ENCODE measurements around the gene IP6K3. TPM values are rescaled to one million over a fixed set of nuclear protein-coding genes. Genes with fewer than 3 reads are reported as not detected.

The IP6K3 gene
- total RNA-seq, 2 donors from 2014 or later = 17.3 to 29.9 TPM

- no peak overlapping the region for H3K4me3 ChIP-seq
- no peak overlapping the region for H3K27ac ChIP-seq
- DNase-seq (ENCODE audit: low spot score) = no peak
- no peaks in the 10 kb centered on the region for H3K9me3 ChIP-seq
- TF ChIP-seq, protein P1, sequence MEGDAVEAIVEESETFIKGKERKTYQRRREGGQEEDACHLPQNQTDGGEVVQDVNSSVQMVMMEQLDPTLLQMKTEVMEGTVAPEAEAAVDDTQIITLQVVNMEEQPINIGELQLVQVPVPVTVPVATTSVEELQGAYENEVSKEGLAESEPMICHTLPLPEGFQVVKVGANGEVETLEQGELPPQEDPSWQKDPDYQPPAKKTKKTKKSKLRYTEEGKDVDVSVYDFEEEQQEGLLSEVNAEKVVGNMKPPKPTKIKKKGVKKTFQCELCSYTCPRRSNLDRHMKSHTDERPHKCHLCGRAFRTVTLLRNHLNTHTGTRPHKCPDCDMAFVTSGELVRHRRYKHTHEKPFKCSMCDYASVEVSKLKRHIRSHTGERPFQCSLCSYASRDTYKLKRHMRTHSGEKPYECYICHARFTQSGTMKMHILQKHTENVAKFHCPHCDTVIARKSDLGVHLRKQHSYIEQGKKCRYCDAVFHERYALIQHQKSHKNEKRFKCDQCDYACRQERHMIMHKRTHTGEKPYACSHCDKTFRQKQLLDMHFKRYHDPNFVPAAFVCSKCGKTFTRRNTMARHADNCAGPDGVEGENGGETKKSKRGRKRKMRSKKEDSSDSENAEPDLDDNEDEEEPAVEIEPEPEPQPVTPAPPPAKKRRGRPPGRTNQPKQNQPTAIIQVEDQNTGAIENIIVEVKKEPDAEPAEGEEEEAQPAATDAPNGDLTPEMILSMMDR (IDR thresholded peaks at IDR 0.05) = no peak
- no peaks in the 10 kb centered on the region for H3K27me3 ChIP-seq
- peaks cover 42% of the 10 kb centered on the region for H3K36me3 ChIP-seq
- no peaks in the 10 kb centered on the region for H3K4me1 ChIP-seq
Observed at GRCh38 chr6:33678932-33679490, 67.7 kb downstream of the IP6K3 start.

DNA sequence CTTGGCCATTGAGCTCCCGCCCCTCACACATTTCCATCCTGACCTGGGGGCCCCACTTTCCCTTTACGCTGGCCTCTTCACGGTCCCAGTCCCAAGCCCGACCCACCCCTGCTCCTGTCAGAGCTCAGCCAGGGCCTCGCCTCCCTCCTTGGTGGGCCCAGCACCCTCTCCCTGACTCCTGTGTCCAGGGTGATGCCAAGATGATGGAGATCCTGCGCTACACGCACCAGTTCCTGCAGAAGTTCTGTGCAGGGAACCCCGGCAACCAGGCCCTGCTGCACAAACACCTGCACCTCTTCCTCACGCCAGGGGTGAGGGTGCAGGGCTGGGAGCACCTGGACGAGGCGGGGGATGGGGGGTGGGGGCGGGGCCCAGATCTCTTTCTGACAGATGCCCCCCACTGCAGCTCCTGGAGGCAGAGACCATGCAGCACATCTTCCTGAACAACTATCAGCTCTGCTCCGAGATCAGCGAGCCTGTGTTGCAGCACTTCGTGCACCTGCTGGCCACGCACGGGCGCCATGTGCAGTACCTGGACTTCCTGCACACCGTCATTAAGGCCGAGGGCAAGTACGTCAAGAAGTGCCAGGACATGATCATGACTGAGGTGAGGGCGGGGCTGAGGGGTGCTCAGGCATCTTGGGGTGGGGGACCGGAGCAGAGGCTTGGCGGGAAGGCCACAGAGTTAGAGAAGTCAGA, 68.3 kb downstream of the IP6K3 start:
- Histone ChIP-seq H3K27me3 (no peaks in the 10 kb centered on the region), H3K4me1 (no peaks in the 10 kb centered on the region), H3K27ac (no peak overlapping the region), H3K36me3 (peaks cover 46% of the 10 kb centered on the region), H3K4me3 (no peak overlapping the region), H3K9me3 (no peaks in the 10 kb centered on the region)
- DNase-seq (ENCODE audit: low spot score) = no peak
- TF ChIP-seq, protein P1 (IDR thresholded peaks at IDR 0.05) = no peak

DNA sequence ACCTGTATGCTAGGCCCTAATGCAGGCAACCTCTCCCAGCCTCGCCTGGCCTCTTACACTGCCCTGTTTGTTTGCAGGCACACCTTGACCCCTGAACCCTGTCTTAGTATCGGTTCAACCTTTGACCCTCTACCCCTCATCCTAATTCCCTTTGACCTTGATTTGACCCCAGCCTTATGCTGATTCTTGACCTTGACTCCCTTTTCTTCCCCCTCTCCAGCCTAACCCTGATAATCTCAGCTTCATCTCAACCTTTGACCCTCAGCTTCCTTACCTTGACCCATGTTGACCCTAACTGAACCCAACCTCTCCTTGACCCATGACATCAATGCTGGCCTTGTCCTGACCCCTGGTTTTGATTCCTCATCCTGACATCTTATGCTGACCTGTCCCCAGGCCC, 69.0 kb downstream of the IP6K3 start:
- no peaks in the 10 kb centered on the region for H3K27me3 ChIP-seq
- no peak overlapping the region for H3K27ac ChIP-seq
- H3K4me3 ChIP-seq = no peak overlapping the region
- DNase-seq (ENCODE audit: low spot score) = no peak
- no peaks in the 10 kb centered on the region for H3K9me3 ChIP-seq
- peaks cover 39% of the 10 kb centered on the region for H3K36me3 ChIP-seq
- TF ChIP-seq, protein P1 (IDR thresholded peaks at IDR 0.05) = no peak
- H3K4me1 ChIP-seq = no peaks in the 10 kb centered on the region

- peaks cover 35% of the 10 kb centered on the region for H3K36me3 ChIP-seq
Observed at GRCh38 chr6:33677143-33677660, 69.5 kb downstream of the IP6K3 start.

DNA sequence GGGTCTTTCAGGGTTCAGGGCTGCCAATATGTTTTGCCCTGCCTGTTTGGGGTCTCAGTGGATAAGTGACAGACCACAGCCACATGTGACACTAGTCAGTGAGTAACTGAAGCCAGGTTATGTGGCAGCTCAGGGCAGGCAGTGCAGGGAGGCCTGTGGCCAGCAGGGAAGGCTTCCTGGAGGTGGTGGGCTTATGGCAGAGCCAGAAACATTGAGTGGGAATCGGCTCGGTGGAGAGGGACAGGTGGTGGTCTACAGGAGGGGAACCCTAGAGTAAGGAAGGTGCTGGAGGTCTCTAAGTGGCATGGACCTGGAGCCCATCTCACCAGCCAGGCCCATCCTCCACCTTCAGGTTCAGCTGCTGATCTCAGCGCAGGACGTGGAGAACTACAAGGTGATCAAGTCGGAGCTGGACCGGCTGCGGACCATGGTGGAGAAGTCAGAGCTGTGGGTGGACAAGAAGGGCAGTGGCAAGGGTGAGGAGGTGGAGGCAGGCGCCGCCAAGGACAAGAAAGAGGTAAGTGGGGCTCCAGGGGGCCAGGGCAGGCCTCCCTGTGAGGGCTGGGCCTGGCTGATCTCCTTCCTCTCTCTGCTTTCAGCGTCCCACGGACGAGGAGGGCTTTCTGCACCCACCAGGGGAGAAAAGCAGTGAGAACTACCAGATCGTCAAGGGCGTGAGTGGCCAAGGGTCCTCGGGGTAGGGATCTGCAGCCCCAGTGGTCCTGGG, 70.1 kb downstream of the IP6K3 start:
- no peak overlapping the region for H3K27ac ChIP-seq
- no peak for DNase-seq (ENCODE audit: low spot score)
- no peaks in the 10 kb centered on the region for H3K27me3 ChIP-seq
- TF ChIP-seq, protein P1 (IDR thresholded peaks at IDR 0.05) = no peak
- H3K4me1 ChIP-seq = no peaks in the 10 kb centered on the region
- H3K4me3 ChIP-seq = no peak overlapping the region
- no peaks in the 10 kb centered on the region for H3K9me3 ChIP-seq
- peaks cover 32% of the 10 kb centered on the region for H3K36me3 ChIP-seq

More at GRCh38 chr6:33677143-33677660, 69.5 kb downstream of the IP6K3 start:
- Histone ChIP-seq H3K9me3 (no peaks in the 10 kb centered on the region), H3K27me3 (no peaks in the 10 kb centered on the region), H3K27ac (no peak overlapping the region), H3K4me3 (no peak overlapping the region), H3K4me1 (no peaks in the 10 kb centered on the region)
- no peak for DNase-seq (ENCODE audit: low spot score)
- TF ChIP-seq, protein P1 (IDR thresholded peaks at IDR 0.05) = no peak

Data from right atrium auricular region (tissue), 2 donors.